Measurements from ENCODE around the gene RIC8B. TPM values are rescaled to one million over a fixed set of nuclear protein-coding genes. Genes with fewer than 3 reads are reported as not detected.

Gene RIC8B
- polyA plus RNA-seq, 1 donor, result 13.9 TPM

GRCh38 chr12:106866426-106867080 lies 92.1 kb downstream of the RIC8B start:
- H3K4me3 ChIP-seq (ENCODE audit: low read length), result no peak overlapping the region

GRCh38 chr12:106867651-106868050 lies 93.2 kb downstream of the RIC8B start:
- no peak overlapping the region for H3K4me3 ChIP-seq (ENCODE audit: low read length)
- no peak overlapping the region for H3K27ac ChIP-seq (ENCODE audit: low read length)
- 100% methylated on average over 1 of the region's 3 CpGs for WGBS (ENCODE audit: insufficient coverage, low lambda C conversion rate)
- no peak for DNase-seq
- H3K4me1 ChIP-seq (ENCODE audit: control insufficient read depth, insufficient read depth, low read length), result no peaks in the 10 kb centered on the region
- H3K36me3 ChIP-seq (ENCODE audit: control insufficient read depth, insufficient read depth, low read length), result peaks cover 8% of the 10 kb centered on the region
- no peaks in the 10 kb centered on the region for H3K9me3 ChIP-seq (ENCODE audit: control insufficient read depth, low read depth, low read length)
- H3K27me3 ChIP-seq (ENCODE audit: control insufficient read depth, insufficient read depth, low read length), result no peaks in the 10 kb centered on the region

More at GRCh38 chr12:106866426-106867080, 92.1 kb downstream of the RIC8B start:
- Histone ChIP-seq H3K27me3 (ENCODE audit: control insufficient read depth, insufficient read depth, low read length) (no peaks in the 10 kb centered on the region), H3K9me3 (ENCODE audit: control insufficient read depth, low read depth, low read length) (no peaks in the 10 kb centered on the region), H3K4me1 (ENCODE audit: control insufficient read depth, insufficient read depth, low read length) (peaks cover 3% of the 10 kb centered on the region), H3K36me3 (ENCODE audit: control insufficient read depth, insufficient read depth, low read length) (peaks cover 4% of the 10 kb centered on the region), H3K27ac (ENCODE audit: low read length) (no peak overlapping the region)
- DNase-seq, result no peak
- WGBS (ENCODE audit: insufficient coverage, low lambda C conversion rate), result 92% methylated on average over 2 of the region's 5 CpGs

DNA sequence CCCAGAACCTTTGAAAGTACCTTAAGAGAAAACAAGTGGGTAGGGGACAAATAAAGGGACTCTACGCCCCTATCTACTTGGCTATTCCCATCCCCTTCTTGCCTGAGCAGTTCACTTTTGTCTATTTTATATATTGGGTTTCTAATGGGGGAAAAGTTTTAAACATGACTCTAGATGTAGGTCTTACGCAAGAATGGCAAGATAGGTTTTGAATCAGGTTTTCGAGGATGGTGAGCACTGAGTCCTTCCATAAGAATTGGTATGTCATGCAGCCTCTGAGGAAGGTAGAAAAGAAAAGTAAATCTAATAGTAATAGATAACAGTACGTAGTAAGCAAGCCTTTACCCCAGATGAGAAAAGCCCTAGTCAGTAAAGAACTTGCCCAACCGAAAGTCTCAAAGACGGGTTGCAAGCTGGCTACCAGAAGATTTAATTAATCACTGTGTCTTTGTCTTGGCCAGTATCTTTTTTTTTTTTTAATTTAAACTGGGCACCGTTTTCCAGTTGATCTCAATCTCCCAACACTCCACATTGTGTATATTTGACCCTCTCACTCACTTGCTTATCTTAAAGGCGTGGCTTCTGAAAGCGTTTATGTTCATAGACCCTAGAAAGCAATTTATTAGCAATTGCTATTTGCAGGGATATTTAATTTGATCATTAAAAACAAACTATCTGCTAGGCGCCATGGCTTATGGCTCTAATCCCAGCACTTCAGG lies 94.7 kb downstream of the RIC8B start:
- Histone ChIP-seq H3K27me3 (ENCODE audit: control insufficient read depth, insufficient read depth, low read length) (no peaks in the 10 kb centered on the region), H3K4me3 (ENCODE audit: low read length) (no peak overlapping the region), H3K36me3 (ENCODE audit: control insufficient read depth, insufficient read depth, low read length) (peaks cover 14% of the 10 kb centered on the region), H3K9me3 (ENCODE audit: control insufficient read depth, low read depth, low read length) (no peaks in the 10 kb centered on the region), H3K4me1 (ENCODE audit: control insufficient read depth, insufficient read depth, low read length) (no peaks in the 10 kb centered on the region), H3K27ac (ENCODE audit: low read length) (no peak overlapping the region)
- WGBS (ENCODE audit: insufficient coverage, low lambda C conversion rate), result 92% methylated on average over 2 of the region's 10 CpGs
- no peak for DNase-seq

DNA sequence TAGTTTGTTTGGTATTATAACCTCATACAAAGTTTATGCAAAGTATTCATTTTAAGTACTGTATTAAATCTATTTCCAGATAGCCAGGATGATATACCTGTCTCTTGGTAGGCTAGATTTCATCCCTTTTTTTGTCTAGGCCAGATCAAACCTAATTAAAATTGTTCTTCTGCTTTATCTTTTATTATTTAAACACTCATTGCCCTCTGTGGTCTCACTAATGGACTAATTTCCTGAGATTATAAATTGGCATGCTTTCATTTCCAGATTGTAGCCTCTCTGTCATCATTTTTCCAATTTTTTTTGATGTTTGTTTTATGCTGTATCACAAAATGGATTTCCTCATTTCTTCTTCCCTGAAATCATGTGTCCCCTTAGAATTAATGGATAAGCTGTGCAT lies 95.6 kb downstream of the RIC8B start:
- Histone ChIP-seq H3K27me3 (ENCODE audit: control insufficient read depth, insufficient read depth, low read length) (no peaks in the 10 kb centered on the region), H3K27ac (ENCODE audit: low read length) (no peak overlapping the region), H3K4me1 (ENCODE audit: control insufficient read depth, insufficient read depth, low read length) (no peaks in the 10 kb centered on the region), H3K9me3 (ENCODE audit: control insufficient read depth, low read depth, low read length) (no peaks in the 10 kb centered on the region), H3K4me3 (ENCODE audit: low read length) (no peak overlapping the region), H3K36me3 (ENCODE audit: control insufficient read depth, insufficient read depth, low read length) (peaks cover 14% of the 10 kb centered on the region)
- no peak for DNase-seq

- no peak overlapping the region for H3K27ac ChIP-seq (ENCODE audit: low read length)
- 100% methylated on average over 1 of the region's 1 CpG for WGBS (ENCODE audit: insufficient coverage, low lambda C conversion rate)
- H3K4me1 ChIP-seq (ENCODE audit: control insufficient read depth, insufficient read depth, low read length), result no peaks in the 10 kb centered on the region
- DNase-seq, result no peak
- H3K9me3 ChIP-seq (ENCODE audit: control insufficient read depth, low read depth, low read length), result no peaks in the 10 kb centered on the region
- peaks cover 12% of the 10 kb centered on the region for H3K36me3 ChIP-seq (ENCODE audit: control insufficient read depth, insufficient read depth, low read length)
- no peaks in the 10 kb centered on the region for H3K27me3 ChIP-seq (ENCODE audit: control insufficient read depth, insufficient read depth, low read length)
- no peak overlapping the region for H3K4me3 ChIP-seq (ENCODE audit: low read length)
Measured at GRCh38 chr12:106871477-106871876, 97.0 kb downstream of the RIC8B start.

DNA sequence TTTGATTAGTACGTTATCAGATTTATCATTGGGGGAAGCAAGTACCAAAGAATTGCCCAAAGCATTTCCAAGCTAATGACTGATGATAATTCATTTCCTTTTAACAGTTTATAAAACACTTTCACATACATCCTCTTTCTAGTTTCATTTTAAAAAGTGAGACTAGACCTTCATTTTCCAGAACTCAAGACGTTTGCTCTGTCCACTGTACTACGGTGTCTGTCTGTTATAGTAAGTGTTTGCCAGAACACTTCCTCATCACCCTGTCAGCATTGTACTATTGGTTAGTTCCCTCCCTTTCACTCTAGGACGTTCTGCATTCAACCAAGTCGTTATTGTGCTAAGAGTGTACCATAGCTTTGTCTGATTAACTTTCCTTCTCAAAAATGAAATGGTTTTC lies 99.5 kb downstream of the RIC8B start:
- Histone ChIP-seq H3K4me1 (ENCODE audit: control insufficient read depth, insufficient read depth, low read length) (no peaks in the 10 kb centered on the region), H3K9me3 (ENCODE audit: control insufficient read depth, low read depth, low read length) (no peaks in the 10 kb centered on the region), H3K27ac (ENCODE audit: low read length) (no peak overlapping the region), H3K27me3 (ENCODE audit: control insufficient read depth, insufficient read depth, low read length) (no peaks in the 10 kb centered on the region), H3K36me3 (ENCODE audit: control insufficient read depth, insufficient read depth, low read length) (peaks cover 12% of the 10 kb centered on the region), H3K4me3 (ENCODE audit: low read length) (no peak overlapping the region)
- WGBS (ENCODE audit: insufficient coverage, low lambda C conversion rate), result 67% methylated on average over 1 of the region's 5 CpGs
- DNase-seq, result no peak

- no peak for DNase-seq
- Histone ChIP-seq H3K27me3 (ENCODE audit: control insufficient read depth, insufficient read depth, low read length) (no peaks in the 10 kb centered on the region), H3K36me3 (ENCODE audit: control insufficient read depth, insufficient read depth, low read length) (peaks cover 25% of the 10 kb centered on the region), H3K27ac (ENCODE audit: low read length) (no peak overlapping the region), H3K4me3 (ENCODE audit: low read length) (no peak overlapping the region), H3K9me3 (ENCODE audit: control insufficient read depth, low read depth, low read length) (no peaks in the 10 kb centered on the region), H3K4me1 (ENCODE audit: control insufficient read depth, insufficient read depth, low read length) (no peaks in the 10 kb centered on the region)
- 0% methylated on average over 1 of the region's 5 CpGs for WGBS (ENCODE audit: insufficient coverage, low lambda C conversion rate)
Measured at GRCh38 chr12:106878804-106879203, 104.3 kb downstream of the RIC8B start.

DNA sequence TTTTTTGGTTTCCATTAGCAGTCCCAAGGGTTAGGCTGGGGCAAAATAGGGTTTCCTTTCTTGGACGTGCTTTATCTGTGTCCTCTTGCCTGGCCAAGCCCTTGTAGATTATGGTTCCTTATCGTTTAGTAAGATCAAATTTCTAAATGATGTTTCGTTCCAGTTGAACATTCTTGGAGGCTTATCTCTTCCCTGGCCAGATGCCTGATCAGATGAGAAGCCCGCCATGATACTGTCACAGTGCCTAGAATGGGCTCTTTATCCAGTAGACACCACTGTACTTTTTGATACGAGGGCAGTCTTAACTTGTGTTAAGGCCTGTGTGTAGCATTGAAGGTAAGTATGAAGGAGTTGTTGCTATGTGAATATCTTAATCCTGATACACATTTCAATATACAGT lies 105.1 kb downstream of the RIC8B start:
- DNase-seq, result no peak
- WGBS (ENCODE audit: insufficient coverage, low lambda C conversion rate), result no CpG with 5 or more reads among the region's 5 CpGs
- Histone ChIP-seq H3K9me3 (ENCODE audit: control insufficient read depth, low read depth, low read length) (no peaks in the 10 kb centered on the region), H3K27ac (ENCODE audit: low read length) (no peak overlapping the region), H3K4me1 (ENCODE audit: control insufficient read depth, insufficient read depth, low read length) (no peaks in the 10 kb centered on the region), H3K4me3 (ENCODE audit: low read length) (no peak overlapping the region), H3K36me3 (ENCODE audit: control insufficient read depth, insufficient read depth, low read length) (peaks cover 28% of the 10 kb centered on the region), H3K27me3 (ENCODE audit: control insufficient read depth, insufficient read depth, low read length) (no peaks in the 10 kb centered on the region)

GRCh38 chr12:106883426-106883825 lies 108.9 kb downstream of the RIC8B start:
- no peak overlapping the region for H3K27ac ChIP-seq (ENCODE audit: low read length)
- no peak for DNase-seq
- H3K36me3 ChIP-seq (ENCODE audit: control insufficient read depth, insufficient read depth, low read length), result peaks cover 45% of the 10 kb centered on the region
- no peaks in the 10 kb centered on the region for H3K9me3 ChIP-seq (ENCODE audit: control insufficient read depth, low read depth, low read length)
- no peak overlapping the region for H3K4me3 ChIP-seq (ENCODE audit: low read length)
- WGBS (ENCODE audit: insufficient coverage, low lambda C conversion rate), result 100% methylated on average over 1 of the region's 1 CpG
- peaks cover under 1% of the 10 kb centered on the region for H3K4me1 ChIP-seq (ENCODE audit: control insufficient read depth, insufficient read depth, low read length)
- no peaks in the 10 kb centered on the region for H3K27me3 ChIP-seq (ENCODE audit: control insufficient read depth, insufficient read depth, low read length)

GRCh38 chr12:106885026-106885425 lies 110.5 kb downstream of the RIC8B start:
- WGBS (ENCODE audit: insufficient coverage, low lambda C conversion rate), result 100% methylated on average over 2 of the region's 3 CpGs
- Histone ChIP-seq H3K27me3 (ENCODE audit: control insufficient read depth, insufficient read depth, low read length) (no peaks in the 10 kb centered on the region), H3K4me3 (ENCODE audit: low read length) (no peak overlapping the region), H3K27ac (ENCODE audit: low read length) (no peak overlapping the region), H3K4me1 (ENCODE audit: control insufficient read depth, insufficient read depth, low read length) (peaks cover 7% of the 10 kb centered on the region), H3K36me3 (ENCODE audit: control insufficient read depth, insufficient read depth, low read length) (peaks cover 42% of the 10 kb centered on the region), H3K9me3 (ENCODE audit: control insufficient read depth, low read depth, low read length) (no peaks in the 10 kb centered on the region)
- DNase-seq, result no peak

All from large intestine (tissue), 3 donors.